GM18499 (cell line): Measurements from ENCODE around the gene HBG1.
A peak's percentile ranks its signal among the peaks of the same experiment; 100 is the strongest.
"Not testable (repeated sequence)": the region's sequence is repeated elsewhere in the genome, so short reads cannot be mapped to it uniquely, and the experiment has no call there.

Experiments used
- ATAC-seq: cut with Tn5 transposase; IDR thresholded peaks from one replicate; pipeline ENCODE4 v1.9.1; 2021; ENCODE audit warnings: moderate number of reproducible peaks; ENCODE audit not compliant: insufficient read depth, unreplicated experiment

HBG1 gene

GRCh38 chr11:5249807-5250396 is at the start of gene HBG1:
Gene HBG1 (minus strand): TSS chr11:5249857. CDS start chr11:5249804, 53 bp downstream.
- not testable (repeated sequence) for ATAC-seq

- no peak for ATAC-seq
Measured at GRCh38 chr11:5298451-5298850, 48.8 kb upstream of the HBG1 start.

- ATAC-seq, result no peak
Measured at GRCh38 chr11:5297721-5298323, 48.2 kb upstream of the HBG1 start.

- not testable (repeated sequence) for ATAC-seq
Measured at GRCh38 chr11:5294342-5294995, 44.8 kb upstream of the HBG1 start.

GRCh38 chr11:5293028-5293427 is 43.4 kb upstream of the HBG1 start:
- no peak for ATAC-seq

- ATAC-seq, result peak; percentile 85
Measured at GRCh38 chr11:5291207-5291838, 41.7 kb upstream of the HBG1 start.

GRCh38 chr11:5290106-5290505 is 40.4 kb upstream of the HBG1 start:
- no peak for ATAC-seq

GRCh38 chr11:5289696-5290095 is 40.0 kb upstream of the HBG1 start:
- ATAC-seq, result no peak

- ATAC-seq, result no peak
Measured at GRCh38 chr11:5288906-5289550, 39.4 kb upstream of the HBG1 start.

- ATAC-seq, result no peak
Measured at GRCh38 chr11:5288108-5288905, 38.6 kb upstream of the HBG1 start.

GRCh38 chr11:5286901-5287300 is 37.2 kb upstream of the HBG1 start:
- no peak for ATAC-seq

- ATAC-seq, result no peak
Measured at GRCh38 chr11:5286351-5286750, 36.7 kb upstream of the HBG1 start.

- no peak for ATAC-seq
Measured at GRCh38 chr11:5285703-5286340, 36.2 kb upstream of the HBG1 start.

GRCh38 chr11:5284637-5285036 is 35.0 kb upstream of the HBG1 start:
- no peak for ATAC-seq

GRCh38 chr11:5283882-5284281 is 34.2 kb upstream of the HBG1 start:
- ATAC-seq, result no peak

GRCh38 chr11:5283086-5283485 is 33.4 kb upstream of the HBG1 start:
- ATAC-seq, result no peak

- no peak for ATAC-seq
Measured at GRCh38 chr11:5282628-5283027, 33.0 kb upstream of the HBG1 start.

- ATAC-seq, result no peak
Measured at GRCh38 chr11:5281596-5281995, 31.9 kb upstream of the HBG1 start.

GRCh38 chr11:5280582-5281102 is 31.0 kb upstream of the HBG1 start:
- peak; percentile 91 for ATAC-seq
